Caco-2 (cell line): ENCODE data around the gene GNAO1. TPM values are rescaled to one million over a fixed set of nuclear protein-coding genes. Genes with fewer than 3 reads are reported as not detected.
A peak's percentile ranks its signal among the peaks of the same experiment; 100 is the strongest.

Source experiments
- BruUV-seq: library from RNA; stranded (reverse); fragments of 400-500 nt; replicated peaks from 2 replicates; lab custom pipeline; 2021; lab: Mats Ljungman, UMichigan
- CTCF ChIA-PET: fragments of 300-600 bp; sonication (Branson Sonifier 250); formaldehyde crosslinking; loops from one replicate; lab custom pipeline; 2022; ENCODE audit warnings: antibody characterized with exemption; lab: Charles Lee
- POLR2A ChIA-PET: fragments of 300-600 bp; sonication (Branson Sonifier 250); formaldehyde crosslinking; loops from one replicate; lab custom pipeline; 2022; ENCODE audit warnings: antibody characterized with exemption; lab: Charles Lee
- DNase-seq, 2 experiments: peaks; one replicate each; pipeline versions ENCODE4 v3.0.0 to v3.0.0-alpha.2; 2020 to 2022
- H3K27me3 ChIP-seq: replicated peaks from 2 replicates; pipeline ENCODE4 v1.6.0; 2011; ENCODE audit warnings: low read length; ENCODE audit not compliant: control insufficient read depth, insufficient read depth
- H3K36me3 ChIP-seq: 2 replicates; pipeline ENCODE4 v1.5.1; 2011; ENCODE audit warnings: low read length; ENCODE audit not compliant: control insufficient read depth, insufficient read depth
- H3K4me1 ChIP-seq: fragments of 250-450 bp; sonication (Bioruptor Pico); 2 replicates; pipeline ENCODE4 v1.5.1; 2020; ENCODE audit warnings: mild to moderate bottlenecking
- H3K4me3 ChIP-seq: 2 replicates; pipeline ENCODE4 v1.5.1; 2011; ENCODE audit warnings: low read depth, mild to moderate bottlenecking, control low read depth, low read length
- H3K9me3 ChIP-seq: fragments of 250-450 bp; sonication (Bioruptor Pico); 2 replicates; pipeline ENCODE4 v1.5.1; 2020; ENCODE audit warnings: mild to moderate bottlenecking, moderate library complexity
- H3K27ac Mint-ChIP-seq: one replicate; pipeline ENCODE4 v1.8.0; 2022; ENCODE audit warnings: mixed read lengths; ENCODE audit not compliant: unreplicated experiment
- H3K27me3 Mint-ChIP-seq: one replicate; pipeline ENCODE4 v1.8.0; 2022; ENCODE audit warnings: mixed read lengths; ENCODE audit not compliant: insufficient read depth, unreplicated experiment
- H3K36me3 Mint-ChIP-seq: one replicate; pipeline ENCODE4 v1.8.0; 2022; ENCODE audit warnings: mild to moderate bottlenecking, mixed read lengths; ENCODE audit not compliant: insufficient read depth, unreplicated experiment
- H3K4me1 Mint-ChIP-seq: one replicate; pipeline ENCODE4 v1.8.0; 2022; ENCODE audit warnings: low read depth, mixed read lengths; ENCODE audit not compliant: unreplicated experiment
- H3K4me3 Mint-ChIP-seq: one replicate; pipeline ENCODE4 v1.8.0; 2022; ENCODE audit warnings: mild to moderate bottlenecking, moderate library complexity, mixed read lengths; ENCODE audit not compliant: unreplicated experiment
- H3K9me3 Mint-ChIP-seq: one replicate; pipeline ENCODE4 v1.8.0; 2022; ENCODE audit warnings: mixed read lengths; ENCODE audit not compliant: unreplicated experiment
- intact Hi-C: fragments of 100-400 bp; cut with micrococcal nuclease; formaldehyde crosslinking; loops from one replicate; pipeline ENCODE4 v1.10.0; 2022; ENCODE audit not compliant: unreplicated experiment
- total RNA-seq: library from RNA; stranded (reverse); gene quantifications from 2 replicates; pipeline ENCODE4 v1.2.3, GENCODE V29; 2022
- TF ChIP-seq, protein P1 (sequence below), 2 experiments: fragments of 200-600 bp in 1 of 2; IDR thresholded peaks; 1 replicate in 1 of 2; 2 replicates in 1 of 2; pipeline versions ENCODE4 v1.5.1 to v1.8.0; 2011 to 2022; ENCODE audit warnings: antibody characterized with exemption in 1 of 2, control low read depth in 1 of 2, inconsistent platforms in 1 of 2, low read depth in 1 of 2, low read length in 1 of 2, mild to moderate bottlenecking in 1 of 2, moderate library complexity in 1 of 2; ENCODE audit not compliant: insufficient read depth in 1 of 2, severe bottlenecking in 1 of 2, unreplicated experiment in 1 of 2

Gene GNAO1
- total RNA-seq, 1 experiment from 2014 or later, result 3.2 TPM

GRCh38 chr16:56181401-56181800 is 9.9 kb upstream of the GNAO1 start:
- POLR2A ChIA-PET, result no interaction called here

DNA sequence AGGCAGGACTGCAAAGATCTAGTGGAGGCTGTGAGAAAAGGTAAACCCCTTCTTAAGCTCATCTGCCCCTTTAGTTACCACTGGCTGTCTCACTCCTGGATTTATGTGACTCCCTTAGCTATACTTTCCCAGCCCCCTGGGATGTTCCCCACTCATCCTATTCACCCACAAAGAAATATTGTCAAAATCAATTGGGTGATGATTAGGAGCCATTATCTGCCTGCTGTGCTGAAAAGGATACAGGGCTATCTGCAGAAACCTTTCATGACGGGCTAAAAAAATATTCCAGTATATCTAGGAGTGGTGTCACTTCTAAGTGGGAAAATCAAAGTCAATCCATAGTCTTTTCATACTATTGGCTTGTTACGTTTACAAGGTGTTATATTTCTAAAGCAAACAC is 8.0 kb upstream of the GNAO1 start:
- Mint-ChIP-seq H3K4me1 (no peaks in the 10 kb centered on the region), H3K27ac (no peak overlapping the region), H3K9me3 (peaks cover 29% of the 10 kb centered on the region), H3K27me3 (peaks cover 7% of the 10 kb centered on the region), H3K4me3 (no peak overlapping the region), H3K36me3 (no peaks in the 10 kb centered on the region)
- no peaks in the 10 kb centered on the region for H3K4me1 ChIP-seq
- intact Hi-C loops, result no loop called here
- ChIA-PET CTCF (no interaction called here), POLR2A (interaction anchor here (0.6 kb wide), 1 partner anchor 26 kb away, joined by 3 read pairs; no protein-coding TSS in a partner anchor)
- BruUV-seq, result no TSS peak
- H3K27me3 ChIP-seq, result no peaks in the 10 kb centered on the region
- TF ChIP-seq, protein P1, sequence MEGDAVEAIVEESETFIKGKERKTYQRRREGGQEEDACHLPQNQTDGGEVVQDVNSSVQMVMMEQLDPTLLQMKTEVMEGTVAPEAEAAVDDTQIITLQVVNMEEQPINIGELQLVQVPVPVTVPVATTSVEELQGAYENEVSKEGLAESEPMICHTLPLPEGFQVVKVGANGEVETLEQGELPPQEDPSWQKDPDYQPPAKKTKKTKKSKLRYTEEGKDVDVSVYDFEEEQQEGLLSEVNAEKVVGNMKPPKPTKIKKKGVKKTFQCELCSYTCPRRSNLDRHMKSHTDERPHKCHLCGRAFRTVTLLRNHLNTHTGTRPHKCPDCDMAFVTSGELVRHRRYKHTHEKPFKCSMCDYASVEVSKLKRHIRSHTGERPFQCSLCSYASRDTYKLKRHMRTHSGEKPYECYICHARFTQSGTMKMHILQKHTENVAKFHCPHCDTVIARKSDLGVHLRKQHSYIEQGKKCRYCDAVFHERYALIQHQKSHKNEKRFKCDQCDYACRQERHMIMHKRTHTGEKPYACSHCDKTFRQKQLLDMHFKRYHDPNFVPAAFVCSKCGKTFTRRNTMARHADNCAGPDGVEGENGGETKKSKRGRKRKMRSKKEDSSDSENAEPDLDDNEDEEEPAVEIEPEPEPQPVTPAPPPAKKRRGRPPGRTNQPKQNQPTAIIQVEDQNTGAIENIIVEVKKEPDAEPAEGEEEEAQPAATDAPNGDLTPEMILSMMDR (IDR thresholded peaks at IDR 0.05; ENCODE audit: insufficient read depth in 1 of 2, low read depth in 1 of 2, low read length in 1 of 2, severe bottlenecking in 1 of 2, unreplicated experiment in 1 of 2), result no peak
- no peaks in the 10 kb centered on the region for H3K36me3 ChIP-seq
- peaks cover 13% of the 10 kb centered on the region for H3K9me3 ChIP-seq
- DNase-seq, result no peak
- no peak overlapping the region for H3K4me3 ChIP-seq

More at GRCh38 chr16:56181401-56181800, 9.9 kb upstream of the GNAO1 start:
- Mint-ChIP-seq H3K36me3 (no peaks in the 10 kb centered on the region), H3K27ac (no peak overlapping the region), H3K27me3 (peaks cover 7% of the 10 kb centered on the region), H3K4me3 (no peak overlapping the region), H3K4me1 (no peaks in the 10 kb centered on the region), H3K9me3 (peaks cover 31% of the 10 kb centered on the region)
- CTCF ChIA-PET, result no interaction called here
- intact Hi-C loops, result no loop called here
- Histone ChIP-seq H3K4me1 (no peaks in the 10 kb centered on the region), H3K9me3 (peaks cover 13% of the 10 kb centered on the region), H3K27me3 (no peaks in the 10 kb centered on the region), H3K4me3 (no peak overlapping the region), H3K36me3 (no peaks in the 10 kb centered on the region)
- BruUV-seq, result no TSS peak
- no peak for DNase-seq
- TF ChIP-seq, protein P1 (IDR thresholded peaks at IDR 0.05; ENCODE audit: insufficient read depth in 1 of 2, low read depth in 1 of 2, low read length in 1 of 2, severe bottlenecking in 1 of 2, unreplicated experiment in 1 of 2), result no peak

- no TSS peak for BruUV-seq
- H3K27me3 Mint-ChIP-seq, result peaks cover 25% of the 10 kb centered on the region
Observed at GRCh38 chr16:56190048-56190676, 1.1 kb upstream of the GNAO1 start.

More at GRCh38 chr16:56190048-56190676, 1.1 kb upstream of the GNAO1 start:
- Mint-ChIP-seq H3K36me3 (no peaks in the 10 kb centered on the region), H3K4me3 (peak overlapping the region; percentile 88), H3K27ac (no peak overlapping the region), H3K9me3 (no peaks in the 10 kb centered on the region), H3K4me1 (no peaks in the 10 kb centered on the region)
- DNase-seq, result no peak
- intact Hi-C loops, result no loop called here
- Histone ChIP-seq H3K4me3 (peak overlapping the region; percentile 78), H3K9me3 (no peaks in the 10 kb centered on the region), H3K27me3 (no peaks in the 10 kb centered on the region), H3K4me1 (peaks cover 5% of the 10 kb centered on the region; the same call in 1 of the 2 replicates), H3K36me3 (no peaks in the 10 kb centered on the region)
- TF ChIP-seq, protein P1 (IDR thresholded peaks at IDR 0.05; ENCODE audit: insufficient read depth in 1 of 2, low read depth in 1 of 2, low read length in 1 of 2, severe bottlenecking in 1 of 2, unreplicated experiment in 1 of 2), result no peak
- ChIA-PET CTCF (no interaction called here), POLR2A (no interaction called here)
